HG03103 (cell line): ENCODE measurements around the gene DSCAM.

Source experiments
- ATAC-seq: cut with Tn5 transposase; IDR thresholded peaks from one replicate; pipeline ENCODE4 v1.9.1; 2021; ENCODE audit warnings: low read depth; ENCODE audit not compliant: unreplicated experiment

The DSCAM gene

DNA sequence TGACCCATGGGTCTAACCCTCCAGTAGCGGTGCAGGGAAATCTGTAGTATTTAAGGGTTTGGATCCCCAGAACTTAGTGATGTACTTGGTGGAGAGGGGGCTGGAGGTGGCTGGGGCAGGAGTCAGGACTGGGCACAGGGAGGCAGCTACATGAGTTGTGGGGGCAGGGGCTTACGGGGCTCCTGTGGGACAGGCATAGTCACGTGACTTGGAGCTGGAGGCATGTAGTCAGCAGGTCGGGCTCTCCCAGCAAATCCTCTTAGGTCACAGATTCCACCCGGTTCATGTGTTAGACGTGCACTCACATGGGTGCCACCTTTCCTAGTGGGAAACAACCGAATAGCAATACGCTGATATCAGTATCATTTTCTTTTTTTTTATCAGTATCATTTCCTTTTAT lies 867.6 kb downstream of the DSCAM start:
- no peak for ATAC-seq

- ATAC-seq = no peak
Observed at GRCh38 chr21:39976800-39977199, 870.2 kb downstream of the DSCAM start.

GRCh38 chr21:39972976-39973770 lies 873.8 kb downstream of the DSCAM start:
- no peak for ATAC-seq

DNA sequence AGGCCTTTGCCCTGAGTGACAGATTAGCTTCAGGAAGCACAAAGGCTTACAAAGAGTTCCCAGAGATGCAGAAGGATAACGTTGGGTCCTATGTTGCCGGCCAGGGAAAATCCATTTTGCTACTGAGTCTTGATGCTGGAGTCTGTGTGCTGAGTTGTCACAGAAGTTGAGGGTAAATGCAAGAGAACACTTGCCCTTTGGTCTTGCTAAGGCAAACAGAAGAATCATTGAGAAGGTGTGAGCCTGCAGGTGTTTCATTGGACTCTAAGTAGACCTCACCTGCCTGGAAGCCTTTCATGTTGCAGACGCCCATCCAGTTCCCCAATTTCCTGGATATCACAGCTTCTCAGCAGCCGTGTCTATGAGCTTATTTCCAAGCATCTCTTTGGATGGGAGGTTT lies 874.5 kb downstream of the DSCAM start:
- no peak for ATAC-seq

DNA sequence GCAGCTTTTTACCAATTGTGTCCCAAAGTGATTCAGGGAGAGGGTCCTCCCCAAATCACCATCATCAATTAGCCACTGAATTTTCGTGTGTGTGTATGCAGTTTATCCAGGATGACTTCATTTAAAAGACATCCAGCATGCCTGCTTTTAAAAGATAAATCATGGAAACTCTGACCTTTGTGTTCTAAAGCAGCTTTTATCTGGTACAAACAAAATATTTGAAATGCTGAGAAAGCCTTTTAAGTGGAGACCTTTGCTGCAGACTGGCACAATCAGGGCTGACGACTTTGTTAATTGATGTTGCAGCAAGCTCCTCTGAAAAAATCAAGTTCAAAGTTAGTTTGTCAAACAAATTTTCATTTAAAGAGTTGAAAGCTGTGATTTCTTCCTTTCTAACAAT lies 875.0 kb downstream of the DSCAM start:
- ATAC-seq = no peak

DNA sequence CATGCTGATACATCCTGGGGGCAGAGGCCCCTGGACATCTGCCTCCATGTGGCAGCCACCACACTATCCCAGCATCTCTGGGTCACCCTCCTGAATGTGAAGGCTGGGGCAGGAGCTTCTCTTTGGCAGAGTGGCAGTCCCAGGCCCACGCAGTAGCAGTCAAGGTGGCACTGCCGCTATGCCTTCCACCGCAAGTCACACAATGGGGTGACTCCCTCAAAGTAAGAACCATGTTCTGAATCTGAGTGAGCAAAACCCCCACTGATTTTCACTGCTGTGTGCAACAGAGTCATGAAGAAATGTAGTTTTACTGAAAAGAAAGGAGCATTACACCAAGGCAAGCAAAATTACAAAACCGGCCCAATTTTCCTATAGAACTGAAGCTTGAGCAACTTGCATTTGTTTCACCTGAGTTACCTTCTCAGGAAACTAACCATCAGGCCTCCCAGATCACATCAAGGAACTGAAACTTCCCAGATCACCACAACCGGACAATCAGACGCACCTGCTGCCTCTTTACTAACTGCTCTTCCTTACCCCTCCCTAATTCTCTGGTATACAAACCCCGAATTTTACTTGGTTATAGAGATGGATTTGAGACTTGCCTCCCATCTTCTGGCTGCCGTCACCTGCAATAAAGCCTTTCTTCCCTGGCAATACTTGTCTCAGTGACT lies 877.1 kb downstream of the DSCAM start:
- ATAC-seq = no peak

DNA sequence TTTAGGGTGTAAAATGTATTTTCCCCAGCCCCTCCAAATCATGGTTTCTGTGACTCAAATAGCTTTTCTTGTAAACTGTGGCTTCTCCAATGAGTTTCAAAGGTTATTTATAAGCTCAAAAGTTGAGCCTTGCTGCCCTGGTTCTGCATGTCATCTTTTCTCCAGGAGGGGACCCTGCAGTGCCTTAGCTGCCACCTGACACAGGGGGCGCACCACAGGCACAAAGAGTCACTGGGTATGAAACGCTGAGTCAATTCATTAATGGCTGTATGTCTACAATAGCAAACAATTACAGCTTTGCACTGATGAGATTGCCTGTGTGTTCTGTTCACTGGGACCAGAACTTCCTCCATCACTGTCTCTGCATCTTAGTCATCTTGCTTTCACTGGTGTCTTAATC lies 878.9 kb downstream of the DSCAM start:
- ATAC-seq = no peak

DNA sequence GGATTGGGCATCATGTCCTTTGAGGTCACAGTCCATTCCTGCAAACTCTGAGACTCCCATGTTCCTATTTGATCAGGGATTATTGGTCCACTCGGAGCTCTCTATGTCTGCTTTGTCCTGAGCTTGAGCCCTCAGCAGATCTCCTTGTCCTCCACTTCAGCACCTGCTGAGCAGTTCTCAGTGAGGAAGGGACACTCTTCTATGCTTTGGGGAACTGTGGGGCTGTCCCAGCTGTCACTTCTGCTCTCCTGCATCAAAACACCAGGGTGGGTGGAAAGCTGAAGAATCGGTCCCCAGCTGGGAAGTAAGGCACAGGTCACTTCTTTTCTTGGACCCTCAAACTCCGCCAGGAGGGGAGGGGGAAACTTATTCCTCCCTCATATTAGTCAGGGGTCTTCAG lies 880.2 kb downstream of the DSCAM start:
- ATAC-seq = no peak

DNA sequence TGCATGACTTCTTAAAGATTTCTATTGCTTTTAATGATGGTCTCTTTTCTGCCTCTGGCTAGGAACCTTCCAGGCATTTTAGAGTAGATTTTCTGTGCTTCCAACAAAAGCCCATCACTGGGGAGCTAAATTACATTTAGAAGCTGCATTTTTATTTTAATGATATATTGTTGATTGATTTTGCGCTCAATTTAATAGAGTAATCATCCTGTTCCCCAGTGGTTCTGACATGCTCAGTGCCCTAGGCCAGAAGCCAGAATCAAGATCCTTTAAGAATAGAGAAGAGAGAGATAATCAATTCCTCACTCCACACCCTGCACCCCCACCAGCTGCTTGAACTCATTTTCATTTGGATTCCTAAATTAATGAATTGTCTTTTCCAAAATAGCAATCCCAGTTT lies 881.9 kb downstream of the DSCAM start:
- no peak for ATAC-seq

DNA sequence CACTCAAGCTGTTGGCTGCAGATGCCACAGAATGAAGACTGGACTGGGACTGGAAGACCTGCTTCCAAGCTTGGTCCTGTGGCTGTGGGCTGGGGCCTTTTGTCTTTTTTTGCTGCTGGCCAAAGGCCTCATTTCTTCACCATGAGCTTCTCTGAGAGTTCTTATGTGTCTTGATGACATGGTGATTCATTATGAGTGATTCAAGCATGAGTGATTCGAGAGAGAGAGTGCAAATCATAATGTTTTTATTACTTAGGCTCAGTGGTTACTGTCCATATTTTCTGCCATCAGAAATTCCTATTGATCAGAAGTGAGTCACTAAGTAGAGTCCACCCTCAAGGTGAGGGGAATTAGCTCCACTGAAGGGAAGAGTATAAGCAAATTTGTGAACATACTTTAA lies 885.7 kb downstream of the DSCAM start:
- ATAC-seq = no peak
